Skeletal muscle tissue (tissue), 4 donors: ENCODE measurements around the gene KIFBP. TPM values are rescaled to one million over a fixed set of nuclear protein-coding genes. Genes with fewer than 3 reads are reported as not detected.
"Not testable (repeated sequence)": the region's sequence is repeated elsewhere in the genome, so short reads cannot be mapped to it uniquely, and the experiment has no call there.

ENCODE experiments used
- H3K27ac ChIP-seq: one replicate; pipeline ENCODE4 v1.7.0; 2013; ENCODE audit warnings: mild to moderate bottlenecking, low read depth, low read length, inconsistent platforms
- H3K27me3 ChIP-seq, 3 donors: one replicate each; pipeline ENCODE4 v1.7.0; 2013; ENCODE audit warnings: low read length in 3 of 3; ENCODE audit not compliant: control insufficient read depth in 3 of 3, insufficient read depth in 3 of 3
- H3K36me3 ChIP-seq, 3 donors: one replicate each; pipeline ENCODE4 v1.7.0; 2013; ENCODE audit warnings: low read length in 3 of 3; ENCODE audit not compliant: control insufficient read depth in 3 of 3, insufficient read depth in 3 of 3
- H3K4me1 ChIP-seq, 3 donors: one replicate each; pipeline ENCODE4 v1.7.0; 2013; ENCODE audit warnings: low read length in 3 of 3, mild to moderate bottlenecking in 3 of 3; ENCODE audit not compliant: control insufficient read depth in 3 of 3, insufficient read depth in 3 of 3
- H3K4me3 ChIP-seq, 3 donors: one replicate each; pipeline ENCODE4 v1.7.0; 2013; ENCODE audit warnings: low read length in 3 of 3
- H3K9ac ChIP-seq, 3 donors: one replicate each; pipeline ENCODE4 v1.7.0; 2013; ENCODE audit warnings: low read length in 3 of 3, mild to moderate bottlenecking in 3 of 3, moderate library complexity in 2 of 3, low read depth in 1 of 3
- H3K9me3 ChIP-seq, 3 donors: one replicate each; pipeline ENCODE4 v1.7.0; 2013; ENCODE audit warnings: low read length in 3 of 3; ENCODE audit not compliant: control insufficient read depth in 3 of 3
- total RNA-seq: library from RNA; depleted of rRNA; stranded (reverse); fragments of >200 nt; gene quantifications from one replicate; pipeline ENCODE4 v1.2.3, GENCODE V29; 2014
- donor health status: Osteomylitis.

The KIFBP gene
- total RNA-seq, 1 donor from 2014 or later: 18.8 TPM

- Histone ChIP-seq H3K4me3 (no peak overlapping the region), H3K4me1 (peaks cover 7 to 13% (median 13%) of the 10 kb centered on the region in 3 donors), H3K9ac (no peak overlapping the region), H3K27ac (no peak overlapping the region), H3K27me3 (no peaks in the 10 kb centered on the region), H3K9me3 (no peaks in the 10 kb centered on the region), H3K36me3 (peaks cover 14 to 38% (median 34%) of the 10 kb centered on the region in 3 donors)
Measured at GRCh38 chr10:68959695-68960527, 28.7 kb upstream of the KIFBP start.

GRCh38 chr10:68963151-68963550 lies 25.5 kb upstream of the KIFBP start:
- H3K9ac ChIP-seq: no peak overlapping the region
- H3K36me3 ChIP-seq: peaks cover 23 to 60% (median 59%) of the 10 kb centered on the region in 3 donors

DNA sequence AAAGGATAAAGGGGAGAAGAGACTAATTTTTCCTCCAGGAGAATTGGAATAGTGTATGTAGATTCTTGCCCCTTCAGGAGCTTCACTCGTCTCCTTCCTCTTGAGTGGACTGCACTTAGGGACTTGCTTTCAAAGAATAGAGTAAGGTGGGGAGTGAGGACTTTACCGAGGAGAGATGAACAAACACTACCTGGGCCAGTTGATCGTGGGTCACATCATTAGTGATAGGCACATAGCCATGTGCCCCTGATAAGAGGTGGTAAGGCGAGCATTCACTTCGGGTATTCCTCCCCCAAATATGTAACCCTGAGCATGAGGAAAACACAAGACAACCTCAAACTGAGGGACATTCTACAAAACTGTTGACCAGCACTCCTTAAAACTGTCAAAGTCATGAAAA lies 14.6 kb upstream of the KIFBP start:
- Histone ChIP-seq H3K27me3 (no peaks in the 10 kb centered on the region), H3K4me1 (no peaks in the 10 kb centered on the region), H3K9ac (no peak overlapping the region), H3K4me3 (no peak overlapping the region), H3K36me3 (peaks cover 48 to 80% (median 77%) of the 10 kb centered on the region in 3 donors), H3K9me3 (no peaks in the 10 kb centered on the region), H3K27ac (no peak overlapping the region)

More at GRCh38 chr10:68963151-68963550, 25.5 kb upstream of the KIFBP start:
- Histone ChIP-seq H3K27me3 (no peaks in the 10 kb centered on the region), H3K27ac (no peak overlapping the region), H3K4me1 (no peaks in the 10 kb centered on the region), H3K9me3 (no peaks in the 10 kb centered on the region), H3K4me3 (no peak overlapping the region)

DNA sequence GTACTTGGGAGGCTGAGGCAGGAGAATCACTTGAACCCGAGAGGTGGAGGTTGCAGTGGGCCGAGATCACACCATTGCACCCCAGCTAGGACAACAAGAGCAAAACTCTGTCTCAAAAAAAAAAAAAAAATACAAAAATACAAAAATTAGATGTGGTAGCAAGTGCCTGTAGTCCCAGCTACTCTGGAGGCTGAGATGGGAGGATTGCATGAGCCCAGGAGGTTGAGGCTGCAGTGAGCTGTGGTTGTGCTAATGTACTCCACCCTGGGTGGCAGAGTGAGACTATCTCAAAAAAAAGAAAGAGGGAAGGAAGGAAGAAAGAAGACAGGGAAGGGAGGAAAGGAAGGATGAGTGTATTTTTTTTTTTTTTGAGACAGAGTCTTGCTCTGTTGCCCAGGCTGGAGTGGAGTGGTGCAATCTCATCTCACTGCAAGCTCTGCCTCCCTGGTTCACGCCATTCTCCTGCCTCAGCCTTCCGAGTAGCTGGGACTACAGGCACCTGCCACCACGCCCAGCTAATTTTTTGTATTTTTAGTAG lies 12.6 kb upstream of the KIFBP start:
- not testable (repeated sequence) for H3K9me3 ChIP-seq, H3K27ac ChIP-seq, H3K4me1 ChIP-seq, H3K4me3 ChIP-seq, H3K9ac ChIP-seq, H3K27me3 ChIP-seq
- H3K36me3 ChIP-seq: peaks cover 49 to 76% (median 75%) of the 10 kb centered on the region in 3 donors

DNA sequence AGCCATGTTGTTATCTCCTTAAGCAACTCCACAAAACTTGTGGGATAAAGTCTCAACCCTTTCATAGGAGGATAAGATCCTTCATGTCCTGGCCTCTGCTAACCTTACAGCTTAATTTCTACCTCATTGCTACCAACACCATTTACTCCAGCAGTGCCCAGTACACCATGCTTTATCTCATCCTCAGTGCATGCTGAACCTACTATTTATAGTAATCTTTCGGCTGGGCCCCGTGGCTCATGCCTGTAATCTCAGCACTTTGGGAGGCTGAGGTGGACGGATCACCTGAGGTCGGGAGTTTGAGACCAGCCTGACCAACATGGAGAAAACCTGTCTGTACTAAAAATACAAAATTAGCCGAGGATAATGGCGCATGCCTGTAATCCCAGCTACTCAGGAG lies 8.9 kb upstream of the KIFBP start:
- H3K9me3 ChIP-seq, H3K4me3 ChIP-seq, H3K27me3 ChIP-seq, H3K9ac ChIP-seq, H3K4me1 ChIP-seq, H3K27ac ChIP-seq: not testable (repeated sequence)
- peaks cover 32 to 67% (median 65%) of the 10 kb centered on the region in 3 donors for H3K36me3 ChIP-seq

DNA sequence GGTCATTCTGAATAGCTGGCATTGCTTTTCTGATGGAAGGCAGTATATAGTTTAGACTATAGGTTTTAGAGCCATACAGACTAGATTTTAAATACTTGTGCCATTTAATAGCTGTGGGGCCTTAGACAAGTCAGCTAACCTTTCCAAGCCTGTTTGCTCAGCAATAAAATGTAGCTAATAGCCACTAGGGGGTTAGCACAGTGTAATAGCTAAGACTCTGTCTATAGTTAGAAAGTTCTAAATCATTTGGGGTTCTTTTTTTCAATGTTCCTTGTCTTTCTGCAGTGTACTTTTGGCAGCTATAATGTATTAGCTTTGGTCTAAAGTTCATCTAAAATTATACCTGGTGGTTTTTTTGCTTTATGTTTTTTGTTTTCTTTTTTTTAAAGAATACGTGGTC lies 7.5 kb upstream of the KIFBP start:
- Histone ChIP-seq H3K27ac (no peak overlapping the region), H3K4me3 (no peak overlapping the region), H3K9ac (no peak overlapping the region), H3K36me3 (peaks cover 24 to 59% (median 56%) of the 10 kb centered on the region in 3 donors), H3K4me1 (no peaks in the 10 kb centered on the region), H3K27me3 (no peaks in the 10 kb centered on the region), H3K9me3 (no peaks in the 10 kb centered on the region)

GRCh38 chr10:68982389-68982788 lies 6.2 kb upstream of the KIFBP start:
- no peaks in the 10 kb centered on the region for H3K27me3 ChIP-seq
- peaks cover 20 to 56% (median 50%) of the 10 kb centered on the region in 3 donors for H3K36me3 ChIP-seq
- no peaks in the 10 kb centered on the region for H3K9me3 ChIP-seq
- no peak overlapping the region for H3K4me3 ChIP-seq
- no peaks in the 10 kb centered on the region for H3K4me1 ChIP-seq
- no peak overlapping the region for H3K27ac ChIP-seq
- H3K9ac ChIP-seq: no peak overlapping the region

DNA sequence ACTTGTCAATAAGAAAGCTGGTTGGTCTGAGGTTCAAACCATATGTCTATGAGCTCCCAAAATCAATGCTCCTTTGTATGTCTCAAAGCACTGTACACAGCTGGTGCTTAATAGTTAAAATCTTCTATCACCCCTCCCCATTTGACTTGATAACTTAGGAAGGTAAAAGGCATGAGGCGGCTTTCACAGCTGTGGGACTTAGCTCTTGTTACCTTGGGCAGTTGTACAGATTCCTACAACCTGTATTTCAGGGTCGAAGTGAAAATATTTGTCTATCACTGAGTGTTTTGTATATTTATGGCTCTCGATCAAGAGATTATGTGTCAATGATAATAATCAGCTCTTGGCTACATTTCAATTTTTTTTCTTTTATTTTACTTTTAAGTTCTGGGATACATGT lies 992 bp upstream of the KIFBP start:
- Histone ChIP-seq H3K4me3 (no peak overlapping the region), H3K9me3 (no peaks in the 10 kb centered on the region), H3K4me1 (peaks cover 23 to 28% (median 23%) of the 10 kb centered on the region in 3 donors), H3K27me3 (no peaks in the 10 kb centered on the region), H3K36me3 (peaks cover 9 to 13% (median 12%) of the 10 kb centered on the region in 3 donors), H3K27ac (no peak overlapping the region), H3K9ac (no peak overlapping the region)

GRCh38 chr10:68989317-68989990 lies 851 bp downstream of the KIFBP start:
- Histone ChIP-seq H3K27me3 (no peaks in the 10 kb centered on the region), H3K9me3 (no peaks in the 10 kb centered on the region), H3K4me3 (peak overlapping the region; percentile 97 to 99 (median 97)), H3K27ac (peak overlapping the region; percentile 71), H3K36me3 (peaks cover 0 to 4% (median 0%) of the 10 kb centered on the region in 3 donors), H3K9ac (peak overlapping the region; percentile 94 to 95 (median 94)), H3K4me1 (peaks cover 30 to 34% (median 30%) of the 10 kb centered on the region in 3 donors)
